GM12878 (cell line): ENCODE results near the gene FGF12.

Experiments
- POLR2A ChIP-seq: IDR thresholded peaks from 2 replicates; pipeline ENCODE4 v1.6.1; 2011; ENCODE audit warnings: low read depth, mild to moderate bottlenecking, low read length
- SMARCA5 ChIP-seq: fragments of 450-650 bp; IDR thresholded peaks from 2 replicates; pipeline ENCODE4 v1.6.1; 2017; ENCODE audit warnings: mild to moderate bottlenecking
- TAF1 ChIP-seq: IDR thresholded peaks from 2 replicates; pipeline ENCODE4 v1.6.1; 2011; ENCODE audit warnings: mild to moderate bottlenecking, low read depth, low read length, borderline replicate concordance
- TF ChIP-seq, protein P1 (sequence below), 3 experiments: IDR thresholded peaks in 2 of 3; conservative IDR thresholded peaks in 1 of 3; 2 replicates each; pipeline ENCODE4 v1.5.1; 2011; ENCODE audit warnings: low read depth in 3 of 3, low read length in 3 of 3, mild to moderate bottlenecking in 3 of 3, control low read depth in 2 of 3, moderate library complexity in 2 of 3, inconsistent platforms in 1 of 3, mixed read lengths in 1 of 3; ENCODE audit not compliant: control insufficient read depth in 2 of 3, insufficient read depth in 1 of 3; ENCODE audit errors: extremely low read depth in 1 of 3

DNA sequence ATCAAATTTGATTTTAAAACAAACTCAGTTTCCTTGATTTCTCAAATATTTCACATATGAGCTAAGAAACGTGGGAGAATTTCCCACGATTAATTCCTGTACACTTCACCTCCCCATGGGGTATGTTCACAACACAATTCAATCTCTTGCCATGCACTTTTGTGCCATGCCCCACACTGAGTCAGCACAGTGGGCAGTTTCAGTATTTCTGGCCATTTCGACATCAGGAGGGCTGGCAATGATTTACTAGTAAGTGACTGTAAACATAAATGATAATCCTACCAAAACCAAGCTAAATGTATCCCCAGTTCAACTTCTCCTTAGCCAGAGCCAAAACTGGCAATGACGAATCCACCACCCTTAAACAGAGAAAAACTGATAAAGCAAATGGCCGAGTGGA, 293.6 kb downstream of the FGF12 start:
- TF ChIP-seq SMARCA5 (no peak), POLR2A (no peak), TAF1 (no peak)
- TF ChIP-seq, protein P1, sequence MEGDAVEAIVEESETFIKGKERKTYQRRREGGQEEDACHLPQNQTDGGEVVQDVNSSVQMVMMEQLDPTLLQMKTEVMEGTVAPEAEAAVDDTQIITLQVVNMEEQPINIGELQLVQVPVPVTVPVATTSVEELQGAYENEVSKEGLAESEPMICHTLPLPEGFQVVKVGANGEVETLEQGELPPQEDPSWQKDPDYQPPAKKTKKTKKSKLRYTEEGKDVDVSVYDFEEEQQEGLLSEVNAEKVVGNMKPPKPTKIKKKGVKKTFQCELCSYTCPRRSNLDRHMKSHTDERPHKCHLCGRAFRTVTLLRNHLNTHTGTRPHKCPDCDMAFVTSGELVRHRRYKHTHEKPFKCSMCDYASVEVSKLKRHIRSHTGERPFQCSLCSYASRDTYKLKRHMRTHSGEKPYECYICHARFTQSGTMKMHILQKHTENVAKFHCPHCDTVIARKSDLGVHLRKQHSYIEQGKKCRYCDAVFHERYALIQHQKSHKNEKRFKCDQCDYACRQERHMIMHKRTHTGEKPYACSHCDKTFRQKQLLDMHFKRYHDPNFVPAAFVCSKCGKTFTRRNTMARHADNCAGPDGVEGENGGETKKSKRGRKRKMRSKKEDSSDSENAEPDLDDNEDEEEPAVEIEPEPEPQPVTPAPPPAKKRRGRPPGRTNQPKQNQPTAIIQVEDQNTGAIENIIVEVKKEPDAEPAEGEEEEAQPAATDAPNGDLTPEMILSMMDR (IDR thresholded peaks at IDR 0.05 in 2 of 3, conservative IDR thresholded peaks at IDR 0.05 in 1 of 3; ENCODE audit: control insufficient read depth in 2 of 3, extremely low read depth in 1 of 3, insufficient read depth in 1 of 3, low read depth in 3 of 3, low read length in 3 of 3) = no peak
